Measurements from ENCODE around the gene CNEP1R1.
A peak's percentile ranks its signal among the peaks of the same experiment; 100 is the strongest.

CNEP1R1 gene

GRCh38 chr16:50065624-50066481, 40.8 kb downstream of the CNEP1R1 start, which contains the start of gene HEATR3:
Gene HEATR3 (plus strand): TSS chr16:50065970. CDS start chr16:50066132, 162 bp downstream.
- DNase-seq: peak; percentile 95 to 98 (median 97)

GRCh38 chr16:50066482-50067289, 41.7 kb downstream of the CNEP1R1 start:
- no peak for DNase-seq

- DNase-seq: peak; percentile 57 to 68 (median 64)
These were observed 42.3 kb downstream of the CNEP1R1 start for GRCh38 chr16:50067290-50067853.

- no peak for DNase-seq
These were observed 43.5 kb downstream of the CNEP1R1 start for GRCh38 chr16:50068550-50068949.

GRCh38 chr16:50069060-50069459, 44.0 kb downstream of the CNEP1R1 start:
- DNase-seq: no peak

GRCh38 chr16:50071075-50071671, 46.1 kb downstream of the CNEP1R1 start:
- DNase-seq: no peak

- no peak for DNase-seq
These were observed 47.7 kb downstream of the CNEP1R1 start for GRCh38 chr16:50072730-50073129.

- no peak for DNase-seq
These were observed 54.5 kb downstream of the CNEP1R1 start for GRCh38 chr16:50079397-50080140.

- DNase-seq: no peak
These were observed 56.5 kb downstream of the CNEP1R1 start for GRCh38 chr16:50081428-50082018.

- DNase-seq: no peak
These were observed 59.0 kb downstream of the CNEP1R1 start for GRCh38 chr16:50083996-50084395.

GRCh38 chr16:50086176-50086575, 61.2 kb downstream of the CNEP1R1 start:
- no peak for DNase-seq
